Panc1 (cell line): Measurements from ENCODE around the gene SPTSSA. TPM values are rescaled to one million over a fixed set of nuclear protein-coding genes. Genes with fewer than 3 reads are reported as not detected.
"Not testable (repeated sequence)": the region's sequence is repeated elsewhere in the genome, so short reads cannot be mapped to it uniquely, and the experiment has no call there.

Source experiments
- ATAC-seq: fragments of 200-7000 bp; cut with Tn5 transposase; 2 replicates; pipeline ENCODE4 v1.9.1; 2020; ENCODE audit warnings: mild to moderate bottlenecking, moderate library complexity
- BruUV-seq: library from RNA; stranded (reverse); fragments of 400-500 nt; replicated peaks from 2 replicates; lab custom pipeline; 2021; lab: Mats Ljungman, UMichigan
- CTCF ChIA-PET: fragments of 300-600 bp; sonication (Branson Sonifier 250); formaldehyde crosslinking; loops from one replicate; lab custom pipeline; 2022; ENCODE audit warnings: antibody characterized with exemption; lab: Charles Lee
- POLR2A ChIA-PET: fragments of 300-600 bp; sonication (Branson Sonifier 250); formaldehyde crosslinking; loops from one replicate; lab custom pipeline; 2022; ENCODE audit warnings: antibody characterized with exemption; lab: Charles Lee
- DNase-seq: peaks from one replicate; pipeline ENCODE4 v3.0.0-alpha.2; 2010; ENCODE audit warnings: low read depth, low spot score
- H3K27ac ChIP-seq: 2 replicates; pipeline ENCODE4 v1.5.1; 2011; ENCODE audit warnings: mild to moderate bottlenecking, low read length, inconsistent platforms
- H3K27me3 ChIP-seq: fragments of 200-500 bp; sonication (Bioruptor generic); 2 replicates; pipeline ENCODE4 v1.6.0; 2014; ENCODE audit warnings: low read length, inconsistent platforms; ENCODE audit not compliant: control insufficient read depth, insufficient read depth
- H3K36me3 ChIP-seq: fragments of 200-500 bp; sonication (Bioruptor generic); 2 replicates; pipeline ENCODE4 v1.5.1; 2014; ENCODE audit warnings: inconsistent platforms, mild to moderate bottlenecking, low read length, moderate library complexity; ENCODE audit not compliant: control insufficient read depth, insufficient read depth
- H3K4me1 ChIP-seq: 2 replicates; pipeline ENCODE4 v1.5.1; 2011; ENCODE audit warnings: inconsistent platforms, mild to moderate bottlenecking, low read length, moderate library complexity; ENCODE audit not compliant: control insufficient read depth, insufficient read depth
- H3K4me3 ChIP-seq, 2 experiments: 2 replicates each; pipeline ENCODE4 v1.5.1; 2011 to 2012; ENCODE audit warnings: low read depth in 2 of 2, low read length in 2 of 2, mild to moderate bottlenecking in 2 of 2, inconsistent platforms in 1 of 2, moderate library complexity in 1 of 2
- H3K9me3 ChIP-seq: fragments of 200-500 bp; sonication (Bioruptor generic); 2 replicates; pipeline ENCODE4 v1.5.1; 2014; ENCODE audit warnings: low read depth, mild to moderate bottlenecking, inconsistent platforms, low read length, moderate library complexity; ENCODE audit not compliant: control insufficient read depth, insufficient read depth
- POLR2AphosphoS5 ChIP-seq: IDR thresholded peaks from 2 replicates; pipeline ENCODE4 v1.6.1; 2012; ENCODE audit warnings: mild to moderate bottlenecking, low read depth, low read length, moderate library complexity
- SIN3A ChIP-seq: IDR thresholded peaks from 2 replicates; pipeline ENCODE4 v1.6.1; 2012; ENCODE audit warnings: low read depth, mild to moderate bottlenecking, low read length, moderate library complexity, borderline replicate concordance; ENCODE audit not compliant: insufficient read depth
- TCF7L2 ChIP-seq: IDR thresholded peaks from 2 replicates; pipeline ENCODE4 v1.6.1; 2011; ENCODE audit warnings: mild to moderate bottlenecking, low read depth, low read length, inconsistent platforms
- in situ Hi-C: cut with HindIII; loops from 2 replicates; pipeline ENCODE4 v1.10.0; 2016; ENCODE audit warnings: low sequenced_read_pairs, low pct_unique_long_range_greater_than_20kb
- intact Hi-C: fragments of 100-400 bp; cut with micrococcal nuclease; formaldehyde crosslinking; loops from one replicate; pipeline ENCODE4 v1.10.0; 2022; ENCODE audit not compliant: unreplicated experiment
- total RNA-seq: library from RNA; stranded (reverse); gene quantifications from one replicate; pipeline ENCODE4 v1.2.1, GENCODE V29; 2021; ENCODE audit not compliant: unreplicated experiment
- TF ChIP-seq, protein P1 (sequence below): fragments of 450-650 bp; IDR thresholded peaks from 2 replicates; pipeline ENCODE4 v1.5.1; 2017; ENCODE audit warnings: mild to moderate bottlenecking
- TF ChIP-seq, protein P2 (sequence below), 2 experiments: IDR thresholded peaks; 2 replicates each; pipeline ENCODE4 v1.6.1; 2011 to 2012; ENCODE audit warnings: low read depth in 2 of 2, control low read depth in 1 of 2, low read length in 1 of 2, mild to moderate bottlenecking in 1 of 2, moderate library complexity in 1 of 2; ENCODE audit not compliant: insufficient read depth in 1 of 2

The SPTSSA gene
- total RNA-seq, 1 experiment from 2014 or later, result 15.6 TPM

DNA sequence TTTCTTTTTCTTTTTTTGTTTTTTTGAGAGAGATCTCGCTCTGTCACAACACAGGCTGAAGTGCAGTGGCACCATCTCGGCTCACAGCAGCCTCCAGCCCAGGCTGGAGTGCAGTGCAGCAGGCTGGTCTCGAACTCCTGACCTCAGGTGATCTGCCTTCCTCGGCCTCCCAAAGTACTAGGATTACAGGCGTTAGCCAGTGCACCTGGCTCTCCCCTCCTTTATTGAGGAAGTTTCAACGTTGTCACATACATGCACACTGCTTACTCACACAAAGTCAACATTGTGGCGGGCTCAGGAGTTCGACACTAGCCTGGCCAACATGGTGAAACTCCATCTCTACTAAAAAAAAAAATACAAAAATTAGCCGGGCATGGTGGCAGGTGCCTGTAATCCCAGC lies 45.4 kb upstream of the SPTSSA start:
- DNase-seq, result no peak
- no peaks in the 10 kb centered on the region for H3K36me3 ChIP-seq
- no peaks in the 10 kb centered on the region for H3K4me1 ChIP-seq
- no peaks in the 10 kb centered on the region for H3K27me3 ChIP-seq
- intact Hi-C loops (no loop called here), in situ Hi-C loops (no loop called here)
- H3K27ac ChIP-seq, result no peak overlapping the region
- H3K9me3 ChIP-seq, result no peaks in the 10 kb centered on the region
- no peak for ATAC-seq
- BruUV-seq, result no TSS peak
- no peak overlapping the region for H3K4me3 ChIP-seq
- ChIA-PET POLR2A (no interaction called here), CTCF (interaction anchor here (0.6 kb wide), 1 partner anchor 185 kb away, joined by 6 read pairs; no protein-coding TSS in a partner anchor)
- TF ChIP-seq TCF7L2, result no peak
- TF ChIP-seq POLR2AphosphoS5, result no peak
- TF ChIP-seq, protein P1, sequence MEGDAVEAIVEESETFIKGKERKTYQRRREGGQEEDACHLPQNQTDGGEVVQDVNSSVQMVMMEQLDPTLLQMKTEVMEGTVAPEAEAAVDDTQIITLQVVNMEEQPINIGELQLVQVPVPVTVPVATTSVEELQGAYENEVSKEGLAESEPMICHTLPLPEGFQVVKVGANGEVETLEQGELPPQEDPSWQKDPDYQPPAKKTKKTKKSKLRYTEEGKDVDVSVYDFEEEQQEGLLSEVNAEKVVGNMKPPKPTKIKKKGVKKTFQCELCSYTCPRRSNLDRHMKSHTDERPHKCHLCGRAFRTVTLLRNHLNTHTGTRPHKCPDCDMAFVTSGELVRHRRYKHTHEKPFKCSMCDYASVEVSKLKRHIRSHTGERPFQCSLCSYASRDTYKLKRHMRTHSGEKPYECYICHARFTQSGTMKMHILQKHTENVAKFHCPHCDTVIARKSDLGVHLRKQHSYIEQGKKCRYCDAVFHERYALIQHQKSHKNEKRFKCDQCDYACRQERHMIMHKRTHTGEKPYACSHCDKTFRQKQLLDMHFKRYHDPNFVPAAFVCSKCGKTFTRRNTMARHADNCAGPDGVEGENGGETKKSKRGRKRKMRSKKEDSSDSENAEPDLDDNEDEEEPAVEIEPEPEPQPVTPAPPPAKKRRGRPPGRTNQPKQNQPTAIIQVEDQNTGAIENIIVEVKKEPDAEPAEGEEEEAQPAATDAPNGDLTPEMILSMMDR, result no peak
- TF ChIP-seq SIN3A, result no peak
- TF ChIP-seq, protein P2, sequence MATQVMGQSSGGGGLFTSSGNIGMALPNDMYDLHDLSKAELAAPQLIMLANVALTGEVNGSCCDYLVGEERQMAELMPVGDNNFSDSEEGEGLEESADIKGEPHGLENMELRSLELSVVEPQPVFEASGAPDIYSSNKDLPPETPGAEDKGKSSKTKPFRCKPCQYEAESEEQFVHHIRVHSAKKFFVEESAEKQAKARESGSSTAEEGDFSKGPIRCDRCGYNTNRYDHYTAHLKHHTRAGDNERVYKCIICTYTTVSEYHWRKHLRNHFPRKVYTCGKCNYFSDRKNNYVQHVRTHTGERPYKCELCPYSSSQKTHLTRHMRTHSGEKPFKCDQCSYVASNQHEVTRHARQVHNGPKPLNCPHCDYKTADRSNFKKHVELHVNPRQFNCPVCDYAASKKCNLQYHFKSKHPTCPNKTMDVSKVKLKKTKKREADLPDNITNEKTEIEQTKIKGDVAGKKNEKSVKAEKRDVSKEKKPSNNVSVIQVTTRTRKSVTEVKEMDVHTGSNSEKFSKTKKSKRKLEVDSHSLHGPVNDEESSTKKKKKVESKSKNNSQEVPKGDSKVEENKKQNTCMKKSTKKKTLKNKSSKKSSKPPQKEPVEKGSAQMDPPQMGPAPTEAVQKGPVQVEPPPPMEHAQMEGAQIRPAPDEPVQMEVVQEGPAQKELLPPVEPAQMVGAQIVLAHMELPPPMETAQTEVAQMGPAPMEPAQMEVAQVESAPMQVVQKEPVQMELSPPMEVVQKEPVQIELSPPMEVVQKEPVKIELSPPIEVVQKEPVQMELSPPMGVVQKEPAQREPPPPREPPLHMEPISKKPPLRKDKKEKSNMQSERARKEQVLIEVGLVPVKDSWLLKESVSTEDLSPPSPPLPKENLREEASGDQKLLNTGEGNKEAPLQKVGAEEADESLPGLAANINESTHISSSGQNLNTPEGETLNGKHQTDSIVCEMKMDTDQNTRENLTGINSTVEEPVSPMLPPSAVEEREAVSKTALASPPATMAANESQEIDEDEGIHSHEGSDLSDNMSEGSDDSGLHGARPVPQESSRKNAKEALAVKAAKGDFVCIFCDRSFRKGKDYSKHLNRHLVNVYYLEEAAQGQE (IDR thresholded peaks at IDR 0.05; ENCODE audit: insufficient read depth in 1 of 2, low read depth in 2 of 2, low read length in 1 of 2), result no peak

DNA sequence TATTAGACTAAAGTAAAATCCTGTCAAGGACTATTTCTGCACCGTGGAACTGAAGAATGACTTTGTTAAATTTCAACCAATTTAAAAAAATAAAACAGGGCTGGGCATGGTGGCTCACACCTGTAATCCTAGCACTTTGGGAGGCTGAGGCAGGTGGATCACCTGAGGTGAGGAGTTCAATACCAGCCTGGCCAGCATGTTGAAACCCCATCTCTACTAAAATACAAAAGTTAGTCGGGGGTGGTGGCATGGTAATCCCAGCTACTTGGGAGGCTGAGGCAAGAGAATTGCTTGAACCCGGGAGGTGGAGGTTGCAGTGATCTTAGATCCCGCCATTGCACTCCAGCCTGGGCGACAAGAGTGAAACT lies 43.1 kb upstream of the SPTSSA start:
- in situ Hi-C loops, CTCF ChIA-PET: not testable (repeated sequence)

DNA sequence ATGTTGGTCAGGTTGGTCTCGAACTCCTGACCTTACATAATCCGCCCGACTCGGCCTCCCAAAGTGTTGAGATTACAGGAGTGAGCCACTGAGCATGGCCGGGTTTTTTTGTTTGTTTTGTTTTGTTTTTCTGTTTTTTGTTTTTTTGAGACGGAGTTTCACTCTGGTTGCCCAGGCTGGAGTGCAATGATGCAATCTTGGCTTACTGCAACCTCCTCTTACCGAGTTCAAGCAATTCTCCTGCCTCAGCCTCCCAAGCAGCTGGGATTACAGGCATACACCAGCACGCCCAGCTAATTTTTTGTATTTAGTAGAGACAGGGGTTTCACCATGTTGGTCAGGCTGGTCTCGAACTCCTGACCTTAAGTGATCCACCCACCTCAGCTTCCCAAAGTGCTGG lies 42.0 kb upstream of the SPTSSA start:
- in situ Hi-C loops, CTCF ChIA-PET, H3K27ac ChIP-seq, intact Hi-C loops, H3K4me1 ChIP-seq, H3K4me3 ChIP-seq, H3K36me3 ChIP-seq, POLR2A ChIA-PET, DNase-seq, H3K27me3 ChIP-seq, H3K9me3 ChIP-seq, BruUV-seq, ATAC-seq: not testable (repeated sequence)

More for the DNA sequence above, 43.1 kb upstream of the SPTSSA start:
- DNase-seq, H3K27ac ChIP-seq, BruUV-seq, intact Hi-C loops, H3K36me3 ChIP-seq, H3K9me3 ChIP-seq, ATAC-seq, H3K27me3 ChIP-seq, POLR2A ChIA-PET, H3K4me3 ChIP-seq, H3K4me1 ChIP-seq: not testable (repeated sequence)
